Glutamatergic neuron (in vitro differentiated cells): ENCODE measurements around the gene BRI3. TPM values are rescaled to one million over a fixed set of nuclear protein-coding genes. Genes with fewer than 3 reads are reported as not detected.

Source experiments
- DNase-seq: peaks from one replicate; pipeline ENCODE4 v3.0.0; 2022
- H3K27ac Mint-ChIP-seq: one replicate; pipeline ENCODE4 v1.8.0; 2020; ENCODE audit warnings: mild to moderate bottlenecking, mixed read lengths, inconsistent platforms; ENCODE audit not compliant: unreplicated experiment
- H3K27me3 Mint-ChIP-seq: one replicate; pipeline ENCODE4 v1.8.0; 2020; ENCODE audit warnings: mild to moderate bottlenecking, moderate library complexity, mixed read lengths, inconsistent platforms; ENCODE audit not compliant: unreplicated experiment
- H3K36me3 Mint-ChIP-seq: one replicate; pipeline ENCODE4 v1.8.0; 2020; ENCODE audit warnings: mild to moderate bottlenecking, mixed read lengths, inconsistent platforms; ENCODE audit not compliant: unreplicated experiment
- H3K4me1 Mint-ChIP-seq: one replicate; pipeline ENCODE4 v1.8.0; 2020; ENCODE audit warnings: mild to moderate bottlenecking, low read depth, mixed read lengths, inconsistent platforms; ENCODE audit not compliant: unreplicated experiment
- H3K4me3 Mint-ChIP-seq: one replicate; pipeline ENCODE4 v1.8.0; 2020; ENCODE audit warnings: mild to moderate bottlenecking, mixed read lengths, inconsistent platforms; ENCODE audit not compliant: unreplicated experiment
- H3K9me3 Mint-ChIP-seq: one replicate; pipeline ENCODE4 v1.8.0; 2020; ENCODE audit warnings: mild to moderate bottlenecking, moderate library complexity, mixed read lengths, inconsistent platforms; ENCODE audit not compliant: unreplicated experiment
- CTCF ChIP-seq: fragments of 200-600 bp; sonication (generic); IDR thresholded peaks from one replicate; pipeline ENCODE4 v1.5.0; 2021; ENCODE audit not compliant: partially characterized antibody, unreplicated experiment
- total RNA-seq: library from RNA; stranded (reverse); fragmentation: NEBNext Ultra II Directional; extraction: Animal tissue kit (Norgen Biotek cat#: 25700); gene quantifications from one replicate; pipeline ENCODE4 v1.2.1, GENCODE V29; 2021; ENCODE audit not compliant: unreplicated experiment

BRI3 gene
- total RNA-seq, 1 donor from 2014 or later: 176 TPM

- peak overlapping the region; percentile 82 for H3K4me3 Mint-ChIP-seq
- peaks cover 17% of the 10 kb centered on the region for H3K27me3 Mint-ChIP-seq
- H3K9me3 Mint-ChIP-seq: peaks cover 7% of the 10 kb centered on the region
- H3K27ac Mint-ChIP-seq: no peak overlapping the region
- no peak for TF ChIP-seq CTCF
- H3K36me3 Mint-ChIP-seq: no peaks in the 10 kb centered on the region
- H3K4me1 Mint-ChIP-seq: peaks cover 30% of the 10 kb centered on the region
- no peak for DNase-seq
Measured at GRCh38 chr7:98286093-98286539, 4.6 kb downstream of the BRI3 start.

- H3K9me3 Mint-ChIP-seq: peaks cover 8% of the 10 kb centered on the region
- no peak for DNase-seq
- peaks cover 33% of the 10 kb centered on the region for H3K4me1 Mint-ChIP-seq
- H3K4me3 Mint-ChIP-seq: peak overlapping the region; percentile 82
- peaks cover 17% of the 10 kb centered on the region for H3K27me3 Mint-ChIP-seq
- TF ChIP-seq CTCF: peak; percentile 9
- peak overlapping the region; percentile 66 for H3K27ac Mint-ChIP-seq
- no peaks in the 10 kb centered on the region for H3K36me3 Mint-ChIP-seq
Measured at GRCh38 chr7:98286701-98287485, 5.4 kb downstream of the BRI3 start.

- H3K36me3 Mint-ChIP-seq: no peaks in the 10 kb centered on the region
- H3K9me3 Mint-ChIP-seq: peaks cover 10% of the 10 kb centered on the region
- peaks cover 13% of the 10 kb centered on the region for H3K27me3 Mint-ChIP-seq
- peak overlapping the region; percentile 77 for H3K4me3 Mint-ChIP-seq
- H3K4me1 Mint-ChIP-seq: peaks cover 32% of the 10 kb centered on the region
- no peak for DNase-seq
- TF ChIP-seq CTCF: no peak
- H3K27ac Mint-ChIP-seq: peak overlapping the region; percentile 28
Measured at GRCh38 chr7:98287486-98287959, 6.0 kb downstream of the BRI3 start.

- Mint-ChIP-seq H3K9me3 (peaks cover 8% of the 10 kb centered on the region), H3K27ac (peak overlapping the region; percentile 91), H3K4me1 (peaks cover 25% of the 10 kb centered on the region), H3K36me3 (no peaks in the 10 kb centered on the region), H3K27me3 (peaks cover 7% of the 10 kb centered on the region), H3K4me3 (peak overlapping the region; percentile 71)
- DNase-seq: no peak
- TF ChIP-seq CTCF: no peak
Measured at GRCh38 chr7:98288064-98288823, 6.8 kb downstream of the BRI3 start.
